IPS-18a (cell line): ENCODE results near the gene EIF2B5.
"Not testable (repeated sequence)": the region's sequence is repeated elsewhere in the genome, so short reads cannot be mapped to it uniquely, and the experiment has no call there.

Experiments
- H3K27ac ChIP-seq: one replicate; pipeline ENCODE4 v1.5.1; 2013; ENCODE audit warnings: low read length
- H3K27me3 ChIP-seq: one replicate; pipeline ENCODE4 v1.6.1; 2013; ENCODE audit warnings: mild to moderate bottlenecking, low read length; ENCODE audit not compliant: control insufficient read depth, insufficient read depth
- H3K36me3 ChIP-seq: one replicate; pipeline ENCODE4 v1.6.1; 2013; ENCODE audit warnings: low read depth, low read length; ENCODE audit not compliant: control insufficient read depth
- H3K4me1 ChIP-seq: one replicate; pipeline ENCODE4 v1.6.1; 2013; ENCODE audit warnings: low read depth, low read length; ENCODE audit not compliant: control insufficient read depth
- H3K4me3 ChIP-seq: one replicate; pipeline ENCODE4 v1.5.1; 2013; ENCODE audit warnings: low read length
- H3K9ac ChIP-seq: one replicate; pipeline ENCODE4 v1.6.1; 2013; ENCODE audit warnings: mild to moderate bottlenecking, low read length, moderate library complexity
- H3K9me3 ChIP-seq: one replicate; pipeline ENCODE4 v1.6.1; 2013; ENCODE audit warnings: low read depth, low read length; ENCODE audit not compliant: control insufficient read depth

Gene EIF2B5

DNA sequence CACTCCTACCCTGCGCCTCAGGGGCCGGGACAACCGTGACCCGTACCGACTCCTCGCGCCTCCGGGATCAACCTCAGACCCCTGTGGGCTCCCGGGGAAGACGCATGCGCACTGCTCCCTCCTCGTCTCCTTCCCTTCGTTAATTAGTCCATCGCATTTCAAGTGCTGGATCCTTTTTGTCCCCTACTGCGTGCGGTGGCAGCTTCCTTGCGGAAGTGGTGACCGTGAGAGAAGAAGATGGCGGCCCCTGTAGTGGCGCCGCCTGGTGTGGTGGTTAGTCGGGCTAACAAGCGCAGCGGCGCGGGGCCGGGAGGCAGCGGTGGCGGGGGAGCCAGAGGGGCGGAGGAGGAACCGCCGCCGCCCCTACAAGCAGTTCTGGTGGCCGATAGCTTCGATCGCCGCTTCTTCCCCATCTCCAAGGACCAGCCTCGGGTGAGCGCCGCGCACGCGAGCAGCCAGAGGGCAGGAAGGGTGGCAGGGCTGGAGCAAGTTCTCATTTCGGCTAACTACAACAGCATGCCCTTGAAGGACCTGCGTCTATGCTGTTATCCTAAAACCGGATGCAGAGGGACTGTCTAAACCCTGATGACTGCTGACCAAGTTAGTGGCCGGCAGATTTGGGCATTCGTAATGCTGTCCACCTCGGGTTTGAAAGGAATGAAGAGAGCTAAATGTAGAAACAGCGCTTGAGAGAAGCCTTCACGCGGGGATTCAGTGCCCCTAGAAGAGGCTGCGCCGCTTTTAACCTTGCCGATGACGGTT lies at the start of gene EIF2B5:
Gene EIF2B5, plus strand, starts transcription at position 210 of the 762 bp plus-strand sequence. Its CDS starts 28 bp downstream, at position 238.
- Histone ChIP-seq H3K9ac (peak within 1 kb of the TSS; percentile 91), H3K36me3 (peaks cover 4% of the 10 kb centered on the region), H3K4me1 (peaks cover 10% of the 10 kb centered on the region), H3K9me3 (no peaks in the 10 kb centered on the region), H3K27ac (peak within 1 kb of the TSS; percentile 18), H3K4me3 (peak within 1 kb of the TSS; percentile 100), H3K27me3 (peaks cover 6% of the 10 kb centered on the region)

- no peak overlapping the region for H3K9ac ChIP-seq
- no peaks in the 10 kb centered on the region for H3K36me3 ChIP-seq
- no peaks in the 10 kb centered on the region for H3K4me1 ChIP-seq
- H3K9me3 ChIP-seq = no peaks in the 10 kb centered on the region
- no peak overlapping the region for H3K27ac ChIP-seq
- no peak overlapping the region for H3K4me3 ChIP-seq
- no peaks in the 10 kb centered on the region for H3K27me3 ChIP-seq
These were observed 49.7 kb upstream of the EIF2B5 start for GRCh38 chr3:184085389-184085852.

DNA sequence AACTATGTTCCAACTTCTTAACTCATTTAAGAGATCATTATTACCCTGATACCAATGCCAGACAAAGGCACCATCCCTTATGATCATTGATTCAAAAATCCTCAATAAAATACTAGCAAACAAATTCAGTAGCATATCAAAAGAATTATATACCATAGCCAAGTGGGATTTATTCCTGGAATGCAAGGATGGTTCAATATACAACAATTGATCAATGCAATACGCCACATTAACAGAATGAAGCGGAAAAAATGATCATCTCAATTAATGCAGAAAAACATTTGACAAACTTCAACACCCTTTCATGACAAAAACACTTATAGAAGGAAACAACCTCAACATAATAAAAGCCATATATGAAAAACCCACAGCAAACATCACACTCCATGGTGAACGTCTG lies 43.0 kb upstream of the EIF2B5 start:
- H3K4me3 ChIP-seq = no peak overlapping the region
- H3K27me3 ChIP-seq = no peaks in the 10 kb centered on the region
- H3K4me1 ChIP-seq = no peaks in the 10 kb centered on the region
- peaks cover 3% of the 10 kb centered on the region for H3K9me3 ChIP-seq
- H3K36me3 ChIP-seq = no peaks in the 10 kb centered on the region
- no peak overlapping the region for H3K27ac ChIP-seq
- H3K9ac ChIP-seq = no peak overlapping the region

GRCh38 chr3:184096811-184097383 lies 38.3 kb upstream of the EIF2B5 start, which contains the start of gene HTR3E:
Gene HTR3E (plus strand): TSS chr3:184097064. CDS start chr3:184097530, 466 bp downstream.
- H3K27ac ChIP-seq = no peak within 1 kb of the TSS
- H3K9ac ChIP-seq = no peak within 1 kb of the TSS
- H3K27me3 ChIP-seq = no peaks in the 10 kb centered on the region
- H3K4me1 ChIP-seq = no peaks in the 10 kb centered on the region
- H3K4me3 ChIP-seq = no peak within 1 kb of the TSS
- peaks cover 3% of the 10 kb centered on the region for H3K9me3 ChIP-seq
- H3K36me3 ChIP-seq = no peaks in the 10 kb centered on the region

DNA sequence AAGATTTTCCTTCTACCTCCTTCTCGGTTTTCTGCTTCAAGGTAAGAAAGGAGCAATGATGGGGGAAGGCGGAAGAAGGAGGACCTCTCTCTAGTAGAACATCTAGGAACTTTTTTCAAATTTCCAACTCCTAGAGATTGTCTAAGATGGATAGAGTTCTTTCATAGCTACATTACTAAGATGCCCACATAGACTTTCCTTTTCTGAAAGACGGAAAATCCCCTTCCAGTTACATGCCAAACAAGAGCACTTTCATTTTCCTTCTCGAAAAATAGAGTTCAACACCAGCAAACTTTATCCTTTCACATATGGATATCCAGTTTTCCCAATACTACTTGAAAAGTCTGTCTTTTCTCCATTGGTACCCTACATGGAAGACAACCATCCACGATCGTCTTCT lies 37.6 kb upstream of the EIF2B5 start:
- no peak overlapping the region for H3K27ac ChIP-seq
- H3K27me3 ChIP-seq = no peaks in the 10 kb centered on the region

DNA sequence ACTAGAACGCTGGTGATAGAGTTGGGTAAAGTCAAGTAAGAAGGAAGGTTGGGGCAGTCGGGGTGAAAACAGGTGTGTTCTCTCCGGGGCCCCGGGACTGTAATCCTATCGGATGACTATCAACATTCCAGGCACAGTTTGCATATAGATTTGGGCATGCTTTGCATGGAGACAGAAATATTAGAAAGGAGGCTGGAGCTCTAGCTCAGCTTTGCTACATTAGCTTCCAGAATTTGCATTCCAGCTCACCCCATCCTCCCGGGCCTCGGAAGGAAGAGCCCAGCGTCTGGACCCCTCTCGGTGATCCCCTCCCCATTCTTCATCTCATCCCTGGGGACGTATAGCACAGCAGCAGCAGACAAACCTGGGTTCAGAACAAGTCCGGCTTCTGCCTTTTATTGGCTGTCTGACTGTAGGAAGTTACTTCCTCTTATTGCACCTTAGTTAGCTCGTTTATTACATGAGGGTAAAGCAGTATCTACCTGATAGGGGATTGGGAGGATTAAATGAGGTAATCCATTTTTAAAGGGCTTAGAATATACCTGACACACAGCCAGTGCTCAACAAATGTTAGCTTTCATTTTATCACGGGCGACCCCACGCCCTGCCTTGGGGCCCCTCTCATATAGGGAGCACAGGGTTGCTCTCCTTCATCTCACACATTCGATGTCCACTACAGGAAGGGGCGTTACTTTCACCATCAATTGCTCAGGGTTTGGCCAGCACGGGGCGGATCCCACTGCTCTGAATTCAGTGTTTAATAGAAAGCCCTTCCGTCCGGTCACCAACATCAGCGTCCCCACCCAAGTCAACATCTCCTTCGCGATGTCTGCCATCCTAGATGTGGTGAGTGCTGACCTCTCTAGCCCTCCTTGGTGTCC lies 35.1 kb upstream of the EIF2B5 start:
- no peak overlapping the region for H3K27ac ChIP-seq
- no peaks in the 10 kb centered on the region for H3K36me3 ChIP-seq
- H3K4me3 ChIP-seq = no peak overlapping the region
- H3K9ac ChIP-seq = no peak overlapping the region
- no peaks in the 10 kb centered on the region for H3K9me3 ChIP-seq
- no peaks in the 10 kb centered on the region for H3K4me1 ChIP-seq
- H3K27me3 ChIP-seq = no peaks in the 10 kb centered on the region

More for the DNA sequence above, 37.6 kb upstream of the EIF2B5 start:
- no peak overlapping the region for H3K9ac ChIP-seq
- no peaks in the 10 kb centered on the region for H3K9me3 ChIP-seq
- H3K36me3 ChIP-seq = no peaks in the 10 kb centered on the region
- no peaks in the 10 kb centered on the region for H3K4me1 ChIP-seq
- no peak overlapping the region for H3K4me3 ChIP-seq

DNA sequence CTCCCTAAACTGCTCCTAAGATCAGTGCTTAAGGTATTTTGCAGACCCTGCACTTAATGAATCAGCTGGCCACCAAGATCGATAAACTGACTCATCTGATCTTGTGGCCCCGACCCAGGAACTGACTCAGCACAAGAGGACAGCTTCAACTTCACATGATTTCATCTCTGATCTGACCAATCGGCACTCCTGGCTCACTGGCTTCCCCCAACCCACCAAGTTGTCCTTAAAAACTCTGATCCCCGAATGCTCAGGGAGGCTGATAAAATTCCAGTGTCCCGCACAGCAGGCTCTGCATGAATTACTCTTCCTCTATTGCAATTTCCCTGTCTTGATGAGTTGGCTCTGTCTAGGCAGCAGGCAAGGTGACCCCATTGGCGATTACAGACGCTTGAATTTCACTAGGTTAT lies 24.8 kb upstream of the EIF2B5 start:
- Histone ChIP-seq H3K27me3 (no peaks in the 10 kb centered on the region), H3K9ac (no peak overlapping the region), H3K4me1 (peaks cover 3% of the 10 kb centered on the region), H3K36me3 (no peaks in the 10 kb centered on the region), H3K4me3 (no peak overlapping the region), H3K27ac (no peak overlapping the region), H3K9me3 (no peaks in the 10 kb centered on the region)

DNA sequence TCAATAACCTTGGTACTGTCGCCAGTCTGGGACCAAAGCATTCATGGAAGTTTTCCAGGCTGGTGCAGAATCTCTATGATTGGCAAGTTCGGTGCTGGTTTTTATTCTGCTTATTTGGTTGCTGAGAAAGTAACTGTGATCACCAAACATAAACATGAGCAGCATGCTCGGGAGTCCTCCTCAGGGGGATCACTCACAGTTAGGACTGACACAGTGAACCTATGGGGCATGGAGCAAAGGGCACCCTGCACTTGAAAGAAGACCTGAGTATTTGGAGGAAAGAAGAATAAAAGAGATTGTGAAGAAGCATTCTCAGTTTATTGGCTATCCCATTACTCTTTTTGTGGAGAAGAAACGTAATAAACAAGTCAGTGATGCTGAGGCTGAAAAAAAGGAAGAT lies 19.1 kb upstream of the EIF2B5 start:
- Histone ChIP-seq H3K9me3 (no peaks in the 10 kb centered on the region), H3K27ac (no peak overlapping the region), H3K9ac (no peak overlapping the region), H3K4me3 (no peak overlapping the region), H3K27me3 (no peaks in the 10 kb centered on the region), H3K4me1 (no peaks in the 10 kb centered on the region), H3K36me3 (no peaks in the 10 kb centered on the region)

DNA sequence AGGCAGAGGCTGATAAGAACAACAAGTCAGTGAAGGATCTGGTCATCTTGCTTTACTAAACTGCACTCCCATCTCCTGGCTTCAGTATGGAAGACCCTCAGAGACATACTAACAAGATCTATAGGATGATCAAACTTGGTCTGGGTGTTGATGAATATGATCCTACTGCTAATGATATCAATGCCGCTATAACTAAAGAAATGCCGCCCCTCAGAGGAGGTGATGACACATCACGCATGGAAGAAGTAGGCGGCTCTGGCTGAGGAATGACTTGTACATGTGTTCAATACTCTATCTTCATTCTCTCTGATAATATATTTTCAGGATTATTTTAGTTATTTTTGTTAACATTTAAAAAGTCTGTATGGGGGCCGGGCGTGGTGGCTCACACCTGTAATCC lies 17.5 kb upstream of the EIF2B5 start:
- Histone ChIP-seq H3K9ac (no peak overlapping the region), H3K4me3 (no peak overlapping the region), H3K27ac (no peak overlapping the region), H3K9me3 (no peaks in the 10 kb centered on the region), H3K36me3 (no peaks in the 10 kb centered on the region), H3K27me3 (no peaks in the 10 kb centered on the region), H3K4me1 (no peaks in the 10 kb centered on the region)

DNA sequence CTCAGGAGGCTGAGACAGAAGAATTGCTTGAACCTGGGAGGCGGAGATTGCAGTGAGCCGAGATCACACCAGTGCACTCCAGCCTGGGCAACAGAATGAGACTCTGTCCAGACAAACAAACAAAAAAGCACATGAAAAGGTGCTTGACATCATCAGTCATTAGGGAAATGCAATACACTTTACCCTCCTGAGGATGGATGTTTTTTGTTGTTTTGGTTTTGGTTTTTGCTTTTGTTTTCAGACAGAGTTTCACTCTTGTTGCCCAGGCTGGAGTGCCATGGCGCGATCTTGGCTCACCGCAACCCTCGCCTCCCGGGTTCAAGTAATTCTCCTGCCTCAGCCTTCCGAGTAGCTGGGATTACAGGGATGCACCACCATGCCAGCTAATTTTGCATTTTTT lies 14.1 kb upstream of the EIF2B5 start:
- not testable (repeated sequence) for H3K27ac ChIP-seq, H3K9ac ChIP-seq, H3K4me1 ChIP-seq, H3K27me3 ChIP-seq, H3K4me3 ChIP-seq, H3K36me3 ChIP-seq, H3K9me3 ChIP-seq

DNA sequence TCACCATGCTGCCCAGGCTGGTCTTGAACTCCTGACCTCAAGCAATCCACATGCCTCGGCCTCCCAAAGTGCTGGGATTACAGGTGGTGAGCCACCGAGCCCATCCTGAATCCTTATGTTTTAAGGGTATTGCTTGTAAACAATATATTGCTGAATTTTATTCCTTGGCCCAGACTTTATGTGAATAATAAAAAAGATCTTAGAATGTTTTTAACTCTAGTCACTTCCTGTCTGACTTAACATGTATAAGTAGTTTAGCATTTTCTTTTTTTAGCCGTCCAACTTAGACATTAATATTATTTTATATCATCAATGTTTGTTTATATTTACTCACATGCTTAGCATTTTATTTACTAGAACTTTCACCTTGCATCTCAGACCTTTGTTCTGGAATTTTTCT lies 9.2 kb upstream of the EIF2B5 start:
- no peaks in the 10 kb centered on the region for H3K36me3 ChIP-seq
- no peaks in the 10 kb centered on the region for H3K4me1 ChIP-seq
- no peak overlapping the region for H3K9ac ChIP-seq

More for the DNA sequence above, 9.2 kb upstream of the EIF2B5 start:
- Histone ChIP-seq H3K9me3 (no peaks in the 10 kb centered on the region), H3K27ac (no peak overlapping the region), H3K27me3 (no peaks in the 10 kb centered on the region), H3K4me3 (no peak overlapping the region)
